ENCODE data around the gene CCND1. TPM values are rescaled to one million over a fixed set of nuclear protein-coding genes. Genes with fewer than 3 reads are reported as not detected.

CCND1 gene
- total and polyA plus RNA-seq, 2 experiments from 2014 or later: 20.1 to 36.5 TPM

DNA sequence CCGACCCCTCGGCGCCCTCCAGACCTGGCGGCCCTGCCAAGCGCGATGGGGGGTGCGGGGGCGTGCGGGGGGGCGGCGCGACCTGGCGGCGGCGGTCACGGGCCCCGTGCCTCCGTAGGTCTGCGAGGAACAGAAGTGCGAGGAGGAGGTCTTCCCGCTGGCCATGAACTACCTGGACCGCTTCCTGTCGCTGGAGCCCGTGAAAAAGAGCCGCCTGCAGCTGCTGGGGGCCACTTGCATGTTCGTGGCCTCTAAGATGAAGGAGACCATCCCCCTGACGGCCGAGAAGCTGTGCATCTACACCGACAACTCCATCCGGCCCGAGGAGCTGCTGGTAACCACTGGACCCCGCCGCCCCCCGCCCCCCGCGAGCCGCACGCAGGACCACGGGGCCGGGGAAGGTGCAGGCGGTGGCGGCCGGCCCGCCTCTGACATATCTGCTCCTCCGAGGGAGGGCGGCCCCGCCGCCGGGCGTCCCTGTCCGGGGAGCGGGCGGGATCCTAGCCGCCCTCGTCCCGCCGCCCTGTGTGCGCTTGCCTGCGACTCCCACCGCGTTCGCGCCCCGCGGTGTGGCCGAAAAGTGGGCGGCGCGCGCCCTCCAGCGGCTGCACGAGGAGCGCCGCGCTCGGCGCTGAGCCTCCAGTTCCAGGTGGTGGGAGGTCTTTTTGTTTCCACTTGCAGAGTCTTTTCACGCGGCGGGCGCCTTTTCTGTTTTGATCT is 2.1 kb downstream of the CCND1 start:
- peaks cover 9% of the 10 kb centered on the region for H3K4me1 ChIP-seq (ENCODE audit: low read depth)

DNA sequence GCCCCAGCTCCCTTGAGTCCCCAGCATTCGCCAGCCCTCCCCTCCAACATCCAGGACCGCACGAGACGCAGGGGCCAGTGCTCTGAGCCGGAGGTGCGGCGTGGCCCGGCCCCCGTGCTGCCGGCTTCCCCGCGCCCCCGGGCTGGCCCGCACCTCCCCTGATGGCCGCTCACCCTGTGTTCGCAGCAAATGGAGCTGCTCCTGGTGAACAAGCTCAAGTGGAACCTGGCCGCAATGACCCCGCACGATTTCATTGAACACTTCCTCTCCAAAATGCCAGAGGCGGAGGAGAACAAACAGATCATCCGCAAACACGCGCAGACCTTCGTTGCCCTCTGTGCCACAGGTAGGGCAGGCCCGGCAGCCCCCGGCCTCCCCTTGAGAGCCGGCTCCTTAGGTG is 2.7 kb downstream of the CCND1 start:
- Histone ChIP-seq H3K36me3 (no peaks in the 10 kb centered on the region), H3K27me3 (peaks cover 40% of the 10 kb centered on the region), H3K4me3 (no peak overlapping the region), H3K9me3 (ENCODE audit: low read depth) (no peaks in the 10 kb centered on the region), H3K4me1 (ENCODE audit: low read depth) (peaks cover 9% of the 10 kb centered on the region), H3K27ac (no peak overlapping the region)
- TF ChIP-seq, protein P1, sequence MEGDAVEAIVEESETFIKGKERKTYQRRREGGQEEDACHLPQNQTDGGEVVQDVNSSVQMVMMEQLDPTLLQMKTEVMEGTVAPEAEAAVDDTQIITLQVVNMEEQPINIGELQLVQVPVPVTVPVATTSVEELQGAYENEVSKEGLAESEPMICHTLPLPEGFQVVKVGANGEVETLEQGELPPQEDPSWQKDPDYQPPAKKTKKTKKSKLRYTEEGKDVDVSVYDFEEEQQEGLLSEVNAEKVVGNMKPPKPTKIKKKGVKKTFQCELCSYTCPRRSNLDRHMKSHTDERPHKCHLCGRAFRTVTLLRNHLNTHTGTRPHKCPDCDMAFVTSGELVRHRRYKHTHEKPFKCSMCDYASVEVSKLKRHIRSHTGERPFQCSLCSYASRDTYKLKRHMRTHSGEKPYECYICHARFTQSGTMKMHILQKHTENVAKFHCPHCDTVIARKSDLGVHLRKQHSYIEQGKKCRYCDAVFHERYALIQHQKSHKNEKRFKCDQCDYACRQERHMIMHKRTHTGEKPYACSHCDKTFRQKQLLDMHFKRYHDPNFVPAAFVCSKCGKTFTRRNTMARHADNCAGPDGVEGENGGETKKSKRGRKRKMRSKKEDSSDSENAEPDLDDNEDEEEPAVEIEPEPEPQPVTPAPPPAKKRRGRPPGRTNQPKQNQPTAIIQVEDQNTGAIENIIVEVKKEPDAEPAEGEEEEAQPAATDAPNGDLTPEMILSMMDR (IDR thresholded peaks at IDR 0.05; ENCODE audit: low read depth, low read length): peak; percentile 2
- no peak for DNase-seq (ENCODE audit: low read depth in 1 of 2, low spot score in 1 of 2)

More for the DNA sequence above, 2.1 kb downstream of the CCND1 start:
- Histone ChIP-seq H3K27me3 (peaks cover 41% of the 10 kb centered on the region), H3K27ac (no peak overlapping the region), H3K36me3 (no peaks in the 10 kb centered on the region), H3K9me3 (ENCODE audit: low read depth) (no peaks in the 10 kb centered on the region), H3K4me3 (peak overlapping the region; percentile 67)
- TF ChIP-seq, protein P1 (IDR thresholded peaks at IDR 0.05; ENCODE audit: low read depth, low read length): peak; percentile 79
- peak; percentile 90 for DNase-seq (ENCODE audit: low read depth in 1 of 2, low spot score in 1 of 2)

DNA sequence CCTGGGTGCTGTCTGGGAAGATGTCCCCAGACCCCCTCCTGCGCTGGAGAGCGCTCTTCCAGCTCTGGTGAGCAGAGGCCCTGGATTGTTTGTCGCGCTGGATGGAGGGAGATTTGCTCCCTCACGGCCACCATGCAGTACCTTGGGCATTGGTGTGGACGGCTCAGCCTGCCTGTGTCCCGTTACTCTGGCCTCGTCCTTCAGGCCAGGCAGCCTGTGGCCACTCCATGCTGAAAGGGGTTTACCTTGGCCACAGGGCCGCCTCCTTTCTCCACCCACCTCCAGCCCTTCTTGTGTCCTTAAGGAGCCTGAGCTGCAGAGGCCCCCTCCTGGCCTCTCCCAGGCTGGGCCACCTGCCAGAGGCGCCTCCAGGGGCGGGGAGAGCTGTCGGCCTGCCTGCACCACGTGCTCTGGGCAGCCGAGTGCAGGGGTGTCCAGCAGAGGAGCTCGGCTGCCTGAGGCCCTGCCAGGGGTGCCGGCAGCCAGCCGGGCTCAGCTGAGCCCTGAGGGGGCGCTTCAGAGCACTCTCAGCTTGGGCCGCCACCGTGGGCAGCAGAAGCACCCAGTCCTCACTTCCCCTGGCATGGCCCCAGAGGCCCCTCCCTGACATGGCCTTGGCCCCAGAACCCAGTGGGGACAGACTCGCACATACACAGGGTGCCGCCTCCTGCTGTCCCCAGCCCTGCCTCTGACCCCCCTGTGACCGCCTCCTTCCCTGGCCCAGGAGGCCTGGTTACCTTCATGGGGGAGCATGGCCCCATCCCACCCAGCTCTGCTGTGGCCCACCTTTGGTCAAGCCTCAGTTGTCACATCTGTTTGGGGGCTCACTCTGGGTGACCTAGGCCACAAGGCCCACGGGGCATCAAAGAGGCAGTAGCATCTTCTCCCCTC is 3.4 kb downstream of the CCND1 start:
- no peaks in the 10 kb centered on the region for H3K9me3 ChIP-seq (ENCODE audit: low read depth)
- TF ChIP-seq, protein P1 (IDR thresholded peaks at IDR 0.05; ENCODE audit: low read depth, low read length): peak; percentile 36
- DNase-seq (ENCODE audit: low read depth in 1 of 2, low spot score in 1 of 2): peak; percentile 74 to 93
- H3K27ac ChIP-seq: no peak overlapping the region
- H3K4me1 ChIP-seq (ENCODE audit: low read depth): peaks cover 9% of the 10 kb centered on the region
- H3K4me3 ChIP-seq: no peak overlapping the region
- peaks cover 37% of the 10 kb centered on the region for H3K27me3 ChIP-seq
- H3K36me3 ChIP-seq: no peaks in the 10 kb centered on the region

DNA sequence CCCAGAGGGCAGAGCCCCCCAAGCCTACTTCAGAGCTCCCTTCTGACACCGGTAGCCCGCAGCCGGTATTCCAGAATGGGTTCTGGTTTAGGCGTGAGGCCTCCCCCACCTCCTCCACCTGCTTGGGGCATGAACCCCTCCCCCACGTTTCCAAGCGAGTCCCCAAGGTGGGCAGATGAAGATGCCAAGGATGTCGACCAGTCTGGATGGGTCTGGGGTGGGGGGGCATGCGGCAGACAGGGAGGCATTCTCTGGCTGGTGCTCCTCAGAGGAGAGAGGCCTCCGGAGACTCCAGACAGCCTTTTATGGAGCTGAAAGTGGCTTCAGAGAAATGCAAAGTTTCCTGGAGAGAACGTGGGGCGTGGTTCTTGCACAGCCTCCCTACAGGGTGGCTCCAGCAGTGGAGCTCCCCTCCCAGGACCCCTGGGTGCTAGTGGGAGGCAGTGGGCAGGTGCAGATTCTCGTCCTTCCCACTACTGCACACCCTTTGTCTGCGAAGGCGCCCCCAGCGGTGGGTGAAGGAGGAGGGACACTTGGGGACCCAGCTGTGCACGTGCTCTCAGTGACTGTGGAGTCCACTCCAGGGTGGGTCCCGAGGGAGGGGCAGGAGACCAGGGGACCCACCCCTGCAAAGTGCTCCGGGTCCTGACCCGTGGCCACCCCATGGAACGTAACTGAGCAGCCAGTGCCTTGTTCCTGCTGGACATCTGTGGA is 4.2 kb downstream of the CCND1 start:
- H3K27ac ChIP-seq: no peak overlapping the region

More for the DNA sequence above, 4.2 kb downstream of the CCND1 start:
- no peak for DNase-seq (ENCODE audit: low read depth in 1 of 2, low spot score in 1 of 2)
- TF ChIP-seq, protein P1 (IDR thresholded peaks at IDR 0.05; ENCODE audit: low read depth, low read length): no peak
- Histone ChIP-seq H3K36me3 (no peaks in the 10 kb centered on the region), H3K27me3 (peaks cover 29% of the 10 kb centered on the region), H3K9me3 (ENCODE audit: low read depth) (no peaks in the 10 kb centered on the region), H3K4me1 (ENCODE audit: low read depth) (peaks cover 9% of the 10 kb centered on the region), H3K4me3 (no peak overlapping the region)

All from cardiac muscle cell (in vitro differentiated cells and primary cell).